GM19463 (cell line): ENCODE measurements around the gene KLHL30.

Experiments
- ATAC-seq: cut with Tn5 transposase; IDR thresholded peaks from one replicate; pipeline ENCODE4 v1.9.1; 2021; ENCODE audit warnings: mild to moderate bottlenecking, moderate library complexity; ENCODE audit not compliant: unreplicated experiment

KLHL30 gene

GRCh38 chr2:238117199-238118154 lies 21.0 kb upstream of the KLHL30 start:
- no peak for ATAC-seq

- no peak for ATAC-seq
Observed at GRCh38 chr2:238119756-238120462, 18.6 kb upstream of the KLHL30 start.

- ATAC-seq = no peak
Observed at GRCh38 chr2:238120463-238121298, 17.8 kb upstream of the KLHL30 start.

DNA sequence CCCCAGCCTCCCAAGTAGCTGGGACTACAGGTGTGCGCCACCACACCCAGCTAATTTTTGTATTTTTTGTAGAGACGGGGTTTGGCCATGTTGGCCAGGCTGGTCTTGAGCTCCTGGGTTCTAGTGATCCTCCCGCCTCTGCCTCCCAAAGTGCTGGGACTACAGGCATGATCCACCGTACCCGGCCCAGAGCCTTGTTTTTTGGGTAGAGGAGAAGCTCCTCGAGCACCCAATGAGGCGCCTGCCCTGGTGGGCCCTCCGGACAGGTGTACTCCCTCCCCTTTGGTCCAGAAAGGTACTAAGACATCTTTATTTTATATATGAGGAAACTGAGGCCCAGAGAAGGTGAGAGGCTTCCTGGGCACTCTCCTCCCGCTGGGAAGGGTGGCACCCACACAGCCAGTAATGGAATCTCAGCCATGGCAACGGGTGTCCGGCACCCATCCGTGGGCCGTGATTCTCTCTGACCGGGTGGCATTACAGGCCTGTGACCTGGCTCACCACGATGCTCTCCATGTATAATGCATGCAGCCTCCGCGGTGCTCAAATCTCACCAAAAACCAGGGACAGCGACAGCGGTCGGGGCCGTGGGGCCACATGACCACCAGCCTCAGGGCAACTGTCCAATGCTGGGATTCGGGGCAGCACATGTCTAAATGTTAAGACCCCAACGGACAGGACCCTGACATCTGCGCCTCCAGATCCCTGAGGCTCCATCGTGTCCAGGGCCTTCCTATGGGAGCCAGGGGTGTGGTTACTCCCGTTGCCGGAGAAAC lies 16.8 kb upstream of the KLHL30 start:
- ATAC-seq = no peak

- ATAC-seq = no peak
Observed at GRCh38 chr2:238122287-238123217, 15.9 kb upstream of the KLHL30 start.

DNA sequence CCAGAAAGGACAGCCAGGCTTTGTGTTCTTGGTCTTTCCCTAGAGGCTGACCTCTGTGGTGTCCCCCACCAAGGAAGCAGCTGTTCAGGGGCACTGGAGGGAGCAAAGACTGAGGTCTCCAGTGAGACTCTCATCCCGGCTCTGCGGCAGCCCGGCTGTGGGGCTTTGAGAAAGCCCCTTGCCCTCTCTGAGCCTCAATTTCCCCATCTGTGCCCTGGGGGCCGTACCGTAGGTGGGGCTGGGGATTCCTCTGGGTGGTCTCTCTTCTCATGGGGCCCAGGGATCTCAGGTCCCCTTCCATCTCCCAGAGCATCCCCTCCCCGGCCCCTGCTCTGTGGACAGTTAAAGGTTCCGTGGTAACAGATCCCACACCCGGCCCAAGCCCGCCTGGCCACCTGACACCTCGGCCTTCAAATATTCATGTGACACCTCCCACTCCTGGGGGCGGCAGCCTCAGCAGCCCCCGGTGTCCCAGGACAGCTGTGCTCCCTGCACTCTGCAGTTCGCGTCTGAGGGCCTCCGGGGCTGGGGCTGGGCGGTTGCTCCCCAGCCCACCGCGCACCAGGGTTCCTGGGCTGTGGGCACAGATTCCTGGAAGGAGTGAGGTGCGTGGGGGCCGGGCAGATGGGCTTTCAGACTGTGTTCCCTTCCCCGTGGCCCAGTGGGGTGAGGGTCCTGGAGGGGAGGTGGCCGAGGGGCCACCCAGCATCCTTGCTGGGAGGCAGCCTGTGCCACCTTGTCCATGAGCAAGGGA lies 15.1 kb upstream of the KLHL30 start:
- no peak for ATAC-seq

GRCh38 chr2:238123991-238124470 lies 14.4 kb upstream of the KLHL30 start:
- no peak for ATAC-seq

DNA sequence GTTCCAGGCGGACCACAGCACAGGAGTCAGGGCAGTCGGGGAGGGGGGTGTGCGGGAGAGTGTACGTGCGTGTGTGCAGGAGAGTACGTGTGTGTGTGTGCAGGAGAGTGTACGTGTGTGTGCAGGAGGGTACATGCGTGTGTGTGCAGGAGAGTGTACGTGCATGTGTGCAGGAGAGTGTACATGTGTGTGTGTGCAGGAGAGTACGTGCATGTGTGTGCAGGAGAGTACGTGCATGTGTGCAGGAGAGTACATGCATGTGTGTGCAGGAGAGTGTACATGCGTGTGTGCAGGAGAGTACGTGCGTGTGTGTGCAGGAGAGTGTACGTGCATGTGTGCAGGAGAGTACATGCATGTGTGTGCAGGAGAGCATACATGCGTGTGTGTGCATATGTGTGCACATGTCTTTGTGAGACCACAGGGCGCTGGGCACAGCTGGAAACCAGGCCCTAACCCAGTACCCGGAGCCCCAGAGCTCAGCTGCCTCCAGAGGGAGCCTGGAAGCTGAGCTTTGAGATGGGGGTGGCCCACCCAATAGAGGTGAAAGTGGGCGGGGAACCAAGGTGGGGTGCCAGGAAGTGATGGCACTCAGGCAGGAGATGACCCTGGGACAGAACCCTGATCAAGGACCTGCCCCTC lies 13.9 kb upstream of the KLHL30 start:
- no peak for ATAC-seq

DNA sequence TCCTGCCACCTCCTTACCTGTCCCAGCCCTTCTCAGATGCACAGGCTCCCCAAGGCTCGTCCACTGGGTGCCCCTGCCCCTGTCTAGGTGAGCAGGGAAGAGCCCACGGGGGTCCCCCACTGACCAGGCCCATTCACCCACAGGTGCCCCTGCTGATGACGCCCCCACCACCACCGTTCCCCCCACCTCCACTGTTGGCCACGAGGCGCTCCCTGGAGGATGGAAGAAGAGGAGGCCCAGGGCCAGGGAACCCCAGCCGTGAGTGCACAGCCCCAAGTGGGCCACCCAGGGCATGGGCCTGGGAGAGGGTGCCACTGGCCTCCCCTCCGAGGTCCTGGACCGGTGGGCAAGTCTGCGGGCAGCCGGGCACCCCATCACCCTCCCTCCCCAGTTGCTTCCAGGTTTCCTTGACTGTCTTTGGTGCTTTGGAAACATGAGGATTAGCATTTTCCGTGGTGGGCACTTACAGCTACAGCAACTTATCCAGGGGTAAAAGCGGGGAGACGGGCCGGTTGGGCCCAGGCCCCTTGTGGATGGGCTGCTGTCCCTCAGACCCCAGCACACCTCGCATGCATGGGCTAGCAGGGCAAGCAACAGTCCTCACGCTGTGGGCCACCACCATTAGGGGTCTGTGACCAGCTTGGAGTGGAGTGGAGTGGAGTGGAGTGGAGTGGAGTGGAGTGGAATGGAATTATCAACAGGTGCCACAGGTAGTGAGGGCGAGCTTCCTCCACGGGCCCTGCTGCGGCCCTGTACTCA lies 13.2 kb upstream of the KLHL30 start:
- no peak for ATAC-seq

- no peak for ATAC-seq
Observed at GRCh38 chr2:238126338-238126737, 12.1 kb upstream of the KLHL30 start.

DNA sequence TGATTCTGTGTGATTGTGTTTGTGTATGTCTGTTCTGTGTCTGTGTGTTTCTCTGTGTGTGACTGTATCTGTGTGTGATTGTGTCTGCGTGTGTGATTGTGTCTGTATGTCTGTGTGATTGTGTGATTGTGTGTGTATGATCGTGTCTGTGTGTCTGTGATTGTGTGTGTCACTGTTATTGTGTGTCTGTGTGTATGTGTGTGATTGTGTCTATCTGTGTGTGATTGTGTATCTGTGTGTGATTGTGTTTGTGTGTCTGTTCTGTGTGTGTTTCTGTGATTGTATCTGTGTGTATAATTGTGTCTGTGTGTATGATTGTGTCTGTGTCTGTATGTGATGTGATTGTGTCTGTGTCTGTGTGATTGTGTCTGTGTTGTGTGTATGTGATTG lies 11.7 kb upstream of the KLHL30 start:
- ATAC-seq = no peak

DNA sequence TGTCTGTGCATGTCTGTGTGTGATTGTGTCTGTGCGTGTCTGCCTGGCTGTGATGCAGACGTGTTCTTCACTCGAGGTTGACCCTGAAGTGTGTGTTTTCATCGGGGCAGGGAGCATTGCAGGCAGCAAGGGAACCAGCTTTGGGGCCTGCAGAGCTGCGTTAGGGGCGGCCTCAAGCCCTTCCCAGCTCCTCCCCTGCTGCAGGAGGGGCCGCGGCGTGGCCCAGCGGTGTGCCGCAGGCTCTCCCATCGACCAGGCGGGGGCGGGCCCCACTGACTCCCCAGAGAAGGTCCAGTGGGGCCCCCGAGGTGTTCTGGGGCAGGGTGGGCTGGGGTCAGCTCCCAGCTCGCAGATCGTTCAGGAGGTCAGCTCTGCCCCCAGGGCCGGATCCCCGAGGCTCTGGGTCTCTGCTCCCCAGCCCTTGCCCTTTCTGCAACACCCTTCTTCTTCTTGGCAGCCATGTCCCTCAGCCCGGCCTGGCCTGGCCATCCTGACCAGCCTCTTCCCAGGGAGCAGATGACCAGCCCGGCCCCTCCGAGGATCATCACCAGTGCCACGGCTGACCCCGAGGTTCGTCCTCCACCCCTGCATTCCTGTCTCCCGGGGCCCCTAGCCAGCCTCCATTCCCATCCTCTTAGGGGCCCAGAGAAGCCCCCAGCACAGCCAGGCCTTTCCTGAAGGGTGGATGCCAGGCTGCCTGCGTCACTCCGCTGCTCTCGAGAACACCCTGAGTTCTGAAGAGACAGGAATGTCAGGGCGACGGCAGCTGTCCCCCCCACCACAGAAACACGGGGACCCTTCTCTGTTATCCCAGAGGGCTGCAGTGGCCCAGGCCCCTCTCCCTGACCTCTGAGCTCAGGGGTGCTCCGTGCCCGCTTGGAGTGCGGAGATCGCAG lies 11.1 kb upstream of the KLHL30 start:
- no peak for ATAC-seq

DNA sequence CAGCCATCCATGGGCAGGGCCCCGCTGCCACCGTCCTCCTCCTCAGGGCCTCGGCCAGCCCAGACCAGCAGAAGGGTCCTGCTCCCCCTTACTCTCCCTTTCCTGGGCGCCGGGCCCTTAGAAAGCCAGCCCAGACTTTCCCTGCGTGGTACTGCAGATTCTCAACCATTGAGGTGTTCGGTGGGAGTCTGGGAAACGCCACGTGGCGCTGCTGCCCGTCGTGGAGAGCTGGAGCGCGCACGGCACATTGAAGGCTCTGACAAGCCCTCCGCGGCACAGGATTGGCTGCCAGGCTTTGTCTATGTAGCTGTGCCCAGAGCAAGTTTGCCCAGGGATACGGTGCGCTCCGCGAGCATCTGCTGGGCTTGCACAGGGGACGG lies 10.4 kb upstream of the KLHL30 start:
- no peak for ATAC-seq

DNA sequence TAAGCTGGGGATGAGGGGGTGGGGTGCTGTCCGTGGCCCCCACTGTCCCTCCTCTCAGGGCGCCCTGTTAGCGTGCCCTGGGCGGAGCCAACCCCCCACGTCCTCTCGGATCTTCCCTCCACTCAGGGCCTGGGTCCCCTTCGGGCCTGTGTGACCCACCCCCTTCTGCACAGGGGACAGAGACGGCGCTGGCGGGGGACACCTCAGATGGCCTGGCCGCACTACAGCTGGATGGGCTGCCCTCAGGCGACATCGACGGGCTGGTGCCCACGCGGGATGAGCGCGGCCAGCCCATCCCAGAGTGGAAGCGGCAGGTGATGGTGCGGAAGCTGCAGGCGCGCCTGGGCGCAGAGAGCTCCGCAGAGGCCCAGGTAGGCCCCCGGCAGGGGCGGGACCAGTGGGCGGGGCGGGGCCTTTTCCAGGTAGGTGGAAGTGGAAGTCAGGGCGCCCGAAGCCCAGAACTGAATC lies 9.9 kb upstream of the KLHL30 start:
- ATAC-seq = no peak

- no peak for ATAC-seq
Observed at GRCh38 chr2:238129166-238130010, 9.1 kb upstream of the KLHL30 start.
